Transverse colon (tissue), 4 donors: ENCODE measurements around the gene KRT12. TPM values are rescaled to one million over a fixed set of nuclear protein-coding genes. Genes with fewer than 3 reads are reported as not detected.

Experiments used
- DNase-seq: peaks from one replicate; pipeline ENCODE4 v3.0.0-alpha.2; 2019
- H3K27ac ChIP-seq, 4 donors: fragments of 200-600 bp; sonication (generic); 2 replicates each; pipeline ENCODE4 v1.5.1; 2016 to 2018; ENCODE audit warnings: inconsistent platforms in 4 of 4
- H3K27me3 ChIP-seq: fragments of 200-600 bp; sonication (generic); 2 replicates; pipeline ENCODE4 v1.5.1; 2017; ENCODE audit warnings: inconsistent platforms
- H3K36me3 ChIP-seq, 4 donors: fragments of 200-600 bp; sonication (generic); 2 replicates each; pipeline ENCODE4 v1.5.1; 2017 to 2019; ENCODE audit warnings: inconsistent platforms in 4 of 4
- H3K4me1 ChIP-seq, 4 donors: fragments of 200-600 bp; sonication (generic); 2 replicates each; pipeline ENCODE4 v1.5.1; 2017 to 2020; ENCODE audit warnings: inconsistent platforms in 4 of 4
- H3K4me3 ChIP-seq, 4 donors: fragments of 200-600 bp; sonication (generic); 1 replicate in 1 of 4; 2 replicates in 3 of 4; pipeline versions ENCODE4 v1.5.1 to v1.6.1; 2017 to 2019; ENCODE audit warnings: inconsistent platforms in 4 of 4
- H3K9me3 ChIP-seq, 2 donors: fragments of 200-600 bp; sonication (generic); 2 replicates each; pipeline ENCODE4 v1.5.1; 2017 to 2019; ENCODE audit warnings: inconsistent platforms in 2 of 2
- CTCF ChIP-seq, 5 experiments: fragments of 200-600 bp in 3 of 5; fragments of 450-650 bp in 2 of 5; sonication (generic) in 3 of 5; IDR thresholded peaks; 1 replicate in 2 of 5; 2 replicates in 3 of 5; pipeline ENCODE4 v1.5.1; 2016 to 2017; ENCODE audit warnings: antibody characterized with exemption in 5 of 5, inconsistent platforms in 3 of 5, mild to moderate bottlenecking in 2 of 5, moderate library complexity in 1 of 5
- EP300 ChIP-seq: sonication (generic); formaldehyde crosslinking; IDR thresholded peaks from one replicate; pipeline ENCODE4 v1.6.1; 2017; ENCODE audit warnings: antibody characterized with exemption, low read depth
- POLR2A ChIP-seq: fragments of 450-650 bp; IDR thresholded peaks from one replicate; pipeline ENCODE4 v1.6.1; 2016; ENCODE audit warnings: antibody characterized with exemption, mild to moderate bottlenecking, moderate library complexity
- POLR2AphosphoS5 ChIP-seq, 3 donors: sonication (generic); formaldehyde crosslinking; IDR thresholded peaks; one replicate each; pipeline ENCODE4 v1.6.1; 2016; ENCODE audit warnings: antibody characterized with exemption in 3 of 3
- WGBS, 2 donors: methylation state at CpG; one replicate each; pipeline ENCODE4 v1.1.5; 2018; ENCODE audit warnings: low coverage in 1 of 2; 5-methylcytosine and 5-hydroxymethylcytosine counted together
- in situ Hi-C, 4 donors: fragments of 200-750 bp; cut with MboI; loops; one replicate each; pipeline versions ENCODE4 v1.15.0 to v1.15.1; 2017; ENCODE audit warnings: low sequenced_read_pairs in 3 of 4, low pct_ligation_motif_present in 1 of 4, low pct_unique_long_range_greater_than_20kb in 1 of 4
- intact Hi-C: fragments of 100-400 bp; cut with DNase I; formaldehyde crosslinking; loops from one replicate; pipeline ENCODE4 v1.15.1; 2023; ENCODE audit warnings: low total_unique reads
- total RNA-seq, 4 donors: library from RNA; depleted of rRNA; stranded (reverse); fragments of >200 nt; gene quantifications; one replicate each; pipeline ENCODE4 v1.1.0, GENCODE V29; 2016

Gene KRT12
- total RNA-seq, 4 donors from 2014 or later: 0.40 to 20.0 (median 3.8) TPM; not detected in 1

GRCh38 chr17:40843242-40843641 is 23.8 kb downstream of the KRT12 start:
- Histone ChIP-seq H3K4me1 (no peaks in the 10 kb centered on the region), H3K27me3 (peaks cover 32% of the 10 kb centered on the region), H3K27ac (no peak overlapping the region), H3K4me3 (no peak overlapping the region), H3K36me3 (no peaks in the 10 kb centered on the region), H3K9me3 (no peaks in the 10 kb centered on the region)
- WGBS, 2 donors: 67 to 71% methylated on average over 3 of the region's 3 CpGs
- in situ Hi-C loops: no loop called here
- no peak for DNase-seq
- TF ChIP-seq POLR2AphosphoS5 (IDR thresholded peaks at IDR 0.05) (no peak), EP300 (no peak), POLR2A (no peak), CTCF (IDR thresholded peaks at IDR 0.05) (no peak)
- intact Hi-C loops: no loop called here

- Histone ChIP-seq H3K36me3 (no peaks in the 10 kb centered on the region), H3K9me3 (no peaks in the 10 kb centered on the region), H3K27ac (no peak overlapping the region), H3K4me3 (no peak overlapping the region), H3K4me1 (no peaks in the 10 kb centered on the region), H3K27me3 (peaks cover 32% of the 10 kb centered on the region)
- WGBS, 2 donors: 81 to 89% methylated on average over 3 of the region's 3 CpGs
- in situ Hi-C loops (no loop called here), intact Hi-C loops (no loop called here)
- TF ChIP-seq EP300: no peak
- TF ChIP-seq POLR2AphosphoS5 (IDR thresholded peaks at IDR 0.05): no peak
- TF ChIP-seq POLR2A: no peak
- no peak for DNase-seq
Observed at GRCh38 chr17:40841246-40841645, 25.8 kb downstream of the KRT12 start.

- intact Hi-C loops: no loop called here
- Histone ChIP-seq H3K36me3 (no peaks in the 10 kb centered on the region), H3K4me1 (no peaks in the 10 kb centered on the region), H3K4me3 (no peak overlapping the region), H3K9me3 (no peaks in the 10 kb centered on the region), H3K27me3 (peaks cover 18% of the 10 kb centered on the region), H3K27ac (no peak overlapping the region)
- 85 to 86% methylated on average over 3 of the region's 3 CpGs for WGBS, 2 donors
- TF ChIP-seq POLR2A: no peak
- TF ChIP-seq POLR2AphosphoS5 (IDR thresholded peaks at IDR 0.05): no peak
- TF ChIP-seq CTCF (IDR thresholded peaks at IDR 0.05): no peak
- TF ChIP-seq EP300: no peak
- no peak for DNase-seq
- in situ Hi-C loops: no loop called here
Observed at GRCh38 chr17:40839194-40839593, 27.8 kb downstream of the KRT12 start.

DNA sequence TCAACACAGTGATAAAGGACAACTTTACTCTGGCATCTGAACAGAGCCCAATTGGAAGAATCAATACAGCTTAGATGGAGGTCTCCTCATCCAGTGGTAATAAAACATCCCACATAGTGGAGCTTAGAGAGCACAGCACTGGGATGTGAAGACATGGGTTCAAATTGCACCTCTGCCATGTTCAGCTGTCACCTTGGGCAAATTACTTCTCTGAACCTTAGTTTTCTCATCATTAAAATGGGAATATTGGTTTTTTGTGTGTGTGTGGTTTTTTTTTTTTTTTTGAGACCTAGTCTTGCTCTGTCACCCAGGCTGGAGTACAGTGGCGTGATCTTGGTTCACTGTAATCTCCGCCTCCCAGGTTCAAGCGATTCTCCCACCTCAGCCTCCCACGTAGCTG is 31.0 kb downstream of the KRT12 start:
- TF ChIP-seq POLR2A (no peak), EP300 (no peak), CTCF (IDR thresholded peaks at IDR 0.05) (no peak), POLR2AphosphoS5 (IDR thresholded peaks at IDR 0.05) (no peak)
- H3K4me1 ChIP-seq: no peaks in the 10 kb centered on the region
- in situ Hi-C loops (no loop called here), intact Hi-C loops (no loop called here)
- peaks cover 5% of the 10 kb centered on the region for H3K27me3 ChIP-seq
- H3K36me3 ChIP-seq: no peaks in the 10 kb centered on the region
- no peak overlapping the region for H3K4me3 ChIP-seq
- H3K27ac ChIP-seq: no peak overlapping the region
- 97% methylated on average over 4 of the region's 4 CpGs; no CpG with 5 or more reads in 1 of the 2 donors for WGBS, 2 donors
- DNase-seq: no peak
- H3K9me3 ChIP-seq: no peaks in the 10 kb centered on the region

GRCh38 chr17:40833882-40834281 is 33.1 kb downstream of the KRT12 start:
- no peak for DNase-seq
- TF ChIP-seq POLR2AphosphoS5 (IDR thresholded peaks at IDR 0.05) (no peak), EP300 (no peak), CTCF (IDR thresholded peaks at IDR 0.05) (no peak), POLR2A (no peak)
- intact Hi-C loops (no loop called here), in situ Hi-C loops (no loop called here)
- no peak overlapping the region for H3K4me3 ChIP-seq
- H3K4me1 ChIP-seq: no peaks in the 10 kb centered on the region
- H3K27ac ChIP-seq: no peak overlapping the region
- H3K27me3 ChIP-seq: peaks cover under 1% of the 10 kb centered on the region
- no peaks in the 10 kb centered on the region for H3K9me3 ChIP-seq
- H3K36me3 ChIP-seq: no peaks in the 10 kb centered on the region
